A673 (cell line): ENCODE measurements around the gene KLRF1. TPM values are rescaled to one million over a fixed set of nuclear protein-coding genes. Genes with fewer than 3 reads are reported as not detected.
A peak's percentile ranks its signal among the peaks of the same experiment; 100 is the strongest.

Source experiments
- BruUV-seq: library from RNA; stranded (reverse); fragments of 400-500 nt; replicated peaks from 2 replicates; lab custom pipeline; 2021; lab: Mats Ljungman, UMichigan
- CTCF ChIA-PET: fragments of 300-600 bp; sonication (Branson Sonifier 250); formaldehyde crosslinking; loops from one replicate; lab custom pipeline; 2022; ENCODE audit warnings: antibody characterized with exemption; lab: Charles Lee
- POLR2A ChIA-PET: fragments of 300-600 bp; sonication (Branson Sonifier 250); formaldehyde crosslinking; loops from one replicate; lab custom pipeline; 2022; ENCODE audit warnings: antibody characterized with exemption; ENCODE audit not compliant: low non-redundant PET; lab: Charles Lee
- DNase-seq: peaks from one replicate; pipeline ENCODE4 v3.0.0-alpha.2; 2015; ENCODE audit warnings: low spot score
- H3K27ac ChIP-seq: fragments of 200-600 bp; sonication (generic); 2 replicates; pipeline ENCODE4 v1.5.1; 2016; ENCODE audit warnings: mixed run types, low read depth, mild to moderate bottlenecking, mixed read lengths, antibody characterized with exemption, low read length; ENCODE audit not compliant: poor library complexity, severe bottlenecking
- H3K27me3 ChIP-seq: fragments of 200-600 bp; sonication (generic); replicated peaks from 2 replicates; pipeline ENCODE4 v1.6.1; 2017; ENCODE audit warnings: mixed run types, low read depth, mild to moderate bottlenecking, mixed read lengths, antibody characterized with exemption, low read length; ENCODE audit not compliant: insufficient read depth, poor library complexity
- H3K36me3 ChIP-seq: fragments of 200-600 bp; sonication (generic); 2 replicates; pipeline ENCODE4 v1.6.1; 2016; ENCODE audit warnings: mixed run types, mild to moderate bottlenecking, mixed read lengths, antibody characterized with exemption, low read length; ENCODE audit not compliant: insufficient read depth, poor library complexity, severe bottlenecking
- H3K4me1 ChIP-seq: fragments of 200-600 bp; sonication (generic); 2 replicates; pipeline ENCODE4 v1.6.1; 2017; ENCODE audit warnings: mixed run types, mild to moderate bottlenecking, mixed read lengths, antibody characterized with exemption, low read length; ENCODE audit not compliant: insufficient read depth, poor library complexity, severe bottlenecking
- H3K4me3 ChIP-seq: fragments of 200-600 bp; sonication (generic); 2 replicates; pipeline ENCODE4 v1.5.1; 2016; ENCODE audit warnings: low read depth, mixed run types, mild to moderate bottlenecking, mixed read lengths, low read length; ENCODE audit not compliant: poor library complexity, severe bottlenecking
- H3K9me3 ChIP-seq: fragments of 200-600 bp; sonication (generic); 2 replicates; pipeline ENCODE4 v1.6.1; 2016; ENCODE audit warnings: mixed run types, low read depth, mild to moderate bottlenecking, mixed read lengths, antibody characterized with exemption, low read length; ENCODE audit not compliant: poor library complexity, severe bottlenecking
- CTCF ChIP-seq: fragments of 300-800, 200-600 bp; sonication (generic); conservative IDR thresholded peaks from 2 replicates; pipeline ENCODE4 v1.5.1; 2017; ENCODE audit warnings: low read depth, mild to moderate bottlenecking, antibody characterized with exemption, low read length, moderate library complexity, mixed read lengths
- EZH2 ChIP-seq: fragments of 200-600 bp; sonication (generic); IDR thresholded peaks from 2 replicates; pipeline ENCODE4 v1.6.1; 2017; ENCODE audit warnings: borderline replicate concordance, low read depth, mild to moderate bottlenecking, mixed read lengths, antibody characterized with exemption, low read length; ENCODE audit not compliant: poor library complexity, severe bottlenecking
- intact Hi-C: fragments of 100-400 bp; cut with micrococcal nuclease; formaldehyde crosslinking; loops from one replicate; pipeline ENCODE4 v1.10.0; 2022; ENCODE audit not compliant: unreplicated experiment
- total RNA-seq: library from RNA; stranded (reverse); gene quantifications from 2 replicates; pipeline ENCODE4 v1.2.3, GENCODE V29; 2021

The KLRF1 gene
- total RNA-seq, 1 experiment from 2014 or later = not detected

- POLR2A ChIA-PET = no interaction called here
Measured at GRCh38 chr12:9858135-9858534, 30.9 kb downstream of the KLRF1 start.

GRCh38 chr12:9864913-9865675 is 37.8 kb downstream of the KLRF1 start:
- POLR2A ChIA-PET = no interaction called here

More at GRCh38 chr12:9858135-9858534, 30.9 kb downstream of the KLRF1 start:
- Histone ChIP-seq H3K27ac (no peak overlapping the region), H3K4me3 (no peak overlapping the region), H3K9me3 (no peaks in the 10 kb centered on the region), H3K4me1 (no peaks in the 10 kb centered on the region), H3K27me3 (no peaks in the 10 kb centered on the region), H3K36me3 (no peaks in the 10 kb centered on the region)
- CTCF ChIA-PET = no interaction called here
- intact Hi-C loops = no loop called here
- no peak for DNase-seq
- no TSS peak for BruUV-seq
- no peak for TF ChIP-seq EZH2
- no peak for TF ChIP-seq CTCF

GRCh38 chr12:9866860-9867269 is 39.6 kb downstream of the KLRF1 start:
- intact Hi-C loops = no loop called here

More at GRCh38 chr12:9864913-9865675, 37.8 kb downstream of the KLRF1 start:
- Histone ChIP-seq H3K4me1 (no peaks in the 10 kb centered on the region), H3K4me3 (peak overlapping the region; percentile 11), H3K27me3 (no peaks in the 10 kb centered on the region), H3K9me3 (peaks cover 3% of the 10 kb centered on the region), H3K36me3 (peaks cover 3% of the 10 kb centered on the region), H3K27ac (peak overlapping the region; percentile 51)
- TF ChIP-seq CTCF (no peak), EZH2 (no peak)
- CTCF ChIA-PET = no interaction called here
- DNase-seq = peak; percentile 7
- no TSS peak for BruUV-seq
- intact Hi-C loops = no loop called here

More at GRCh38 chr12:9866860-9867269, 39.6 kb downstream of the KLRF1 start:
- DNase-seq = no peak
- Histone ChIP-seq H3K27ac (peak overlapping the region; percentile 64), H3K4me3 (peak overlapping the region; percentile 53), H3K4me1 (peaks cover 4% of the 10 kb centered on the region), H3K9me3 (peaks cover 3% of the 10 kb centered on the region), H3K27me3 (no peaks in the 10 kb centered on the region), H3K36me3 (peaks cover 3% of the 10 kb centered on the region)
- POLR2A ChIA-PET = interaction anchor here (0.9 kb wide), 1 partner anchor 223 kb away, joined by 4 read pairs; no protein-coding TSS in a partner anchor
- TF ChIP-seq EZH2 (no peak), CTCF (no peak)
- no TSS peak for BruUV-seq
- CTCF ChIA-PET = no interaction called here
